ENCODE results near the gene TMEM100.

GRCh38 chr17:55692276-55692675, 30.4 kb downstream of the TMEM100 start:
- TF ChIP-seq POLR2AphosphoS5 (IDR thresholded peaks at IDR 0.05; ENCODE audit: insufficient read depth, low read depth, low read length), result no peak
- no peak for TF ChIP-seq POLR2A (IDR thresholded peaks at IDR 0.05; ENCODE audit: low read depth, low read length)
- TF ChIP-seq CTCF (IDR thresholded peaks at IDR 0.05; ENCODE audit: extremely low read depth in 1 of 2, insufficient read depth in 1 of 2, low read depth in 1 of 2, low read length in 2 of 2), result no peak
- no peak for TF ChIP-seq MYC (IDR thresholded peaks at IDR 0.05; ENCODE audit: low read depth, low read length)
- no peak for TF ChIP-seq FOS (IDR thresholded peaks at IDR 0.05; ENCODE audit: borderline replicate concordance, insufficient read depth, low read length)
- TF ChIP-seq JUN (IDR thresholded peaks at IDR 0.05; ENCODE audit: borderline replicate concordance, insufficient read depth, insufficient read length, low read depth), result no peak
- no peak for TF ChIP-seq EZH2 (IDR thresholded peaks at IDR 0.05; ENCODE audit: borderline replicate concordance, low read depth, low read length, severe bottlenecking)

Data from endothelial cell of umbilical vein (primary cell).